ENCODE data around the gene CARS1.

- TF ChIP-seq CTCF (IDR thresholded peaks at IDR 0.05; ENCODE audit: insufficient read depth, low read length, poor library complexity, severe bottlenecking) (no peak), EZH2phosphoT487 (conservative IDR thresholded peaks at IDR 0.05; ENCODE audit: low read length) (no peak)
Measured at GRCh38 chr11:3092603-3093141, 35.4 kb upstream of the CARS1 start.
